ENCODE measurements around the gene PXMP2.

DNA sequence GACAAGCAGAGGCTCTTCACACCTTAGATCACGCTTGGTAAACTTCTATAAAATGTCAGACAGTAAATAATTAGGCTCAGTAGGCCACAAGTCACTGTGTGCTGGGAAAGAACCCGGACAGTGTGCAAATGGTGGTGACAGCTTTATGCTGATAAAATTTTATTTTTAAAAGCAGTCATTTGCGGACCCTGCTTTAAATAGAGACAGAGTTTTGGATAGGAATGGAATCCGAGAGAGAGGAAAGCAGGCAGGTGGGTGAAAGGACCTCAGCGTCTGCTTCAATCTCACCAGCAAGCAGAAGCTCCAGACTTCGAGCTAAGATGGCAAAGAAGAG is 52.9 kb downstream of the PXMP2 start:
- TF ChIP-seq CTCF (IDR thresholded peaks at IDR 0.05) (no peak), ZFX (IDR thresholded peaks at IDR 0.05; ENCODE audit: borderline replicate concordance) (no peak)
